NCI-H2081 treated with DMSO at 0.1 percent for 48 hours (cell line): ENCODE data around the gene OLFML2A.

Experiments used
- DNase-seq: peaks from one replicate; lab custom pipeline; 2025; lab: John Stamatoyannopoulos, UW

The OLFML2A gene

DNA sequence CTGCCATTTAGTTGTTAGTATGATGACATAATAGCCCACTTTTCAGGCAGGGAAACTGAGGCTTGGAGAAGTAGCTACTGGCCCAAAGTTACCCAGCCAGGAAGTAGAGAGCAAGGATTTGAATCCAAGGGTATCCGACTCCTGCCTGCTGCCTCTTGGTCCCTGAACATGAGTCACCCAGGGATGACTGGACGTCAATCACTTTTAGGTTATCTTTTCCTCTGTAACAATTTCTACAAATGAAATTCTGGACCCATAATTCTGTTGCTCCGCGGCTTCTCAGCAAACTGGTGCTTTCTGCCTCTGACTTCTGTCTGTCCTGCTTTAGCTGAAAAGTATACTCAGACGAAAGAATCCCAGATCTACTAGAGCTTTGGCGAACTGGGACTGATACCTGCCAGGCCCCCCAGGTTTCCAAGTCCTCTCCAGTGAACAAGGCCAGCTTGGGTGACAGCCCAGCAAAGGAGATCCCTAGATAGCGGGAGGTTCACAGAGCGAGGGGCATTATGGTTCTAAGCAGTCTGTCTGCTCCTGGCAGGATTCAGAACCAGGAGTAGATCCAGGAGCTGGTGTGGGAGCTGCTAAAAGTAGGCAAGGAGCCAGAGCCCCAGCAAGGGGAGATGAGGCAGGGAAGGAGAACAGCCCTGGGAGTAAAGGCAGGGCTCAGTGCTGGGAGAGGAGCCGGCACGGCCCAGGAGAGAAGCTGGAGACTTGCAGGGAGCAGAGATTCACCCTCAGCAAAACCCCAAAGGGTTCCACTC is 20.6 kb downstream of the OLFML2A start:
- no peak for DNase-seq

DNA sequence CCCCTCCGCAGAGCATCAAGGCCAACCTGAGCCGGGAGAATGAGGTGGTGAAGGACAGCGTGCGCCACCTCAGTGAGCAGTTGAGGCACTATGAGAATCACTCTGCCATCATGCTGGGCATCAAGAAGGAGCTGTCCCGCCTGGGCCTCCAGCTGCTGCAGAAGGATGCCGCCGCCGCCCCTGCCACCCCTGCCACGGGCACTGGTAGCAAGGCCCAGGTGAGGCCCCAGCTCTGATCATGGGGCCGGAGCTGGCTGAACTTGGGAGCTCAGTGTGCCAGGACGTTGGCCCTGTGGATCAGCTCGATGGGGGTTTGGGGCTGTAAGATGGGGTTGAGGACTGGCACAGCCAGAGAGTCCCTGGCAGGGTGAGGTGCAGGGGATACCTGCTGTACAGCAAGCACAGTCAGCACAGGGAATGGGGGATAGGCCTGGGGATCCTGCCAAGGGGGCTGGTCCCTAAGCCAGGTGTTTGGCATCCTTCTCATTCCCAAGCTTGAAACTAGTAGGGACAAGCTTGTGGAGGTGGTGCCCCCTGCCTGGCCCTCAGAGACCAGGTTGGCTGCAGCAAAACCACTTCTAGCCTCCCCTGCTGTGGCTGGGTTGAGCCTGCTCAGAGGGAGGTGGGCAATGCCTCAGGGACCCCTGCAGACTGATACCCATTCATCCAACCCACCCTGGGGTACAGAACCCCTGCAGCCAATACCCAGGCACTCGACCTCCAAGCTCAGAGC is 22.5 kb downstream of the OLFML2A start:
- DNase-seq = no peak

DNA sequence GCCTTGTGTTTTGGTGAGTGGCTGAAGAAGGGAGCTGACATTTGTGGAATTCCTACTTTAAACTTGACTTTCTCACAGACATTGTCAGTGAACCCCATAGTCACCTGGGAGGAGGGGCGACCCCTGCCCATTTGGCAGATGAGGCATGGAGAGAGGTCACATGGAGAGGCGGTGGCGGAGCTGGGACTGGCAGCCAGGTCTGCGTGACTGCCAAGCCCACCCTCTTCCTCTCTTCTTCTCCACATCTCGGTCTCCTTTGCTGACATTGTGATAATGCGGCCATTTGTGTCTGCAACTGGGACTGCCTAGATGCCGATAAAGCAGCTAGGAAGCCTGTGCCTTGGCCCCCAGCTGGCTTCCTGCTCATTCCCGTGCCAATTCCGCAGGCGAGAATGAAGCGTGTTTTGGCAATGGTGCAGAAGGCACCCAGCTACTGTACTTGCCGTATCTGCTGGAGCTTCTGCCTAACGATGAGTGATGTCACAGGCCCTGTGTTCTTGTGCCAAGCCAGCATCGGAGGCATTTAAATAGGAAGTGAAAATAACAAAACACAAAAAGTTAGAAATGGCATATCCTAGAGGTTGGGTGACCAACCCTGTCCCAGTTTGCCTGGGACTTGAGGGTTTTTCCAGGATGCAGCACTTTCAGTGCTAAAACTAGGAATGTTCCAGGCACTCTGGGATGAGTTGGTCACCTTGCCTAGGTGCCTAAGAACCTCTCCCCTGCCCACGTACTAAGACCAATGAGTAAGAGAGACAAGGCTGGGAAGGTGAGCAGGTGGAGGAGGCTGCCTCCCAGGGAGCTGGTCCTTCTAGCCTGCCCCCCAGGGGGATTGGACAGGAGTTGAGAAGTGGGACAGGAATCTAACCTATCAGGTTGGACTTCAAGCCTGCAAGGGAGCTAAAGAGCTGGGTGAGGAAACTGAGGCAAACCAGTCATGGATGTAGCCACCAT is 23.6 kb downstream of the OLFML2A start:
- DNase-seq = no peak

DNA sequence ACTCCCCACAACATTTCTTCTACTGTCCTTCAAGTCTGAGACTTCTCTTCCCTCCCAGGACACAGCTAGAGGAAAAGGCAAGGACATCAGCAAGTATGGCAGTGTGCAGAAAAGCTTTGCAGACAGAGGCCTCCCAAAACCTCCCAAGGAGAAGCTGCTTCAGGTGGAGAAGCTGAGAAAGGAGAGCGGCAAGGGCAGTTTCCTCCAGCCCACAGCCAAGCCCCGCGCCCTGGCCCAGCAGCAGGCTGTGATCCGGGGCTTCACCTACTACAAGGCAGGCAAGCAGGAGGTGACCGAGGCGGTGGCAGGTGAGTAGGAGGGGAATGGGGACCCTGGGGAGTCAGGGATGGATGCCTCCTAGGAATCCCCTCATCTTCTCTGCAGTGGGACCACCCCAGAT is 24.4 kb downstream of the OLFML2A start:
- no peak for DNase-seq

DNA sequence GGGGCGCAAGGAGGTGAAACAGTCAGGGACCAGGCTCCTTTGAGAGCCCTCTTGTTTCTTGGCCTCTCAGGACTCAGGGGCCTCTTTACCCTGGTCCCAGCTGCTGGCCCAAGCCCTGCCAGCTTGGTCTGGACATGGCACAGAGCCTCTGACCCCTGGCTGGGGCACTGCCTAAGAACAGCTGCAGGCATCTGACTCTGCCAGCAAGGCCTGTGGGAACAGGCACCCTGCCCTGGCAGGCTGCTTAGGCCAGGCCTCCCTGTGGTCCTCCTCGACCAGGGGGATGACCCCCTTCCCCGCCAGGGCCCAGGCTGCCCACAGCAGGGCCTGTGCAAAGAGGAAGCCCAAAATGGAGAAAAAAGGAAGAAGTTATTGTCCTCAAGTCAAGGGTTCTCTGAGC is 25.5 kb downstream of the OLFML2A start:
- DNase-seq = no peak

DNA sequence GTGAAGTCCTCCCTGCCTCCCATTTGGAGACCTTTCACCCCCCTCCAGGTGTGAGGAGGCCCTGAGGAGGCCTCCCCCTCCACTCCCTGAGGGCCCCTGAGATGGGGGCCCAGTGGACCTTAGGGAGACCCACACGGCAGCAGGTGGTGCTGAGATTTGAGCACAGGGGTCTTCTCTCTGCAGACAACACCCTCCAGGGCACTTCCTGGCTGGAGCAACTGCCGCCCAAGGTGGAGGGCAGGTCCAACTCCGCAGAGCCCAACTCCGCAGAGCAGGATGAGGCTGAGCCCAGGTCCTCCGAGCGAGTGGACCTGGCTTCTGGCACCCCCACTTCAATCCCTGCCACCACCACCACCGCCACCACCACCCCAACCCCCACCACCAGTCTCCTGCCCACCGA is 27.0 kb downstream of the OLFML2A start:
- no peak for DNase-seq

DNA sequence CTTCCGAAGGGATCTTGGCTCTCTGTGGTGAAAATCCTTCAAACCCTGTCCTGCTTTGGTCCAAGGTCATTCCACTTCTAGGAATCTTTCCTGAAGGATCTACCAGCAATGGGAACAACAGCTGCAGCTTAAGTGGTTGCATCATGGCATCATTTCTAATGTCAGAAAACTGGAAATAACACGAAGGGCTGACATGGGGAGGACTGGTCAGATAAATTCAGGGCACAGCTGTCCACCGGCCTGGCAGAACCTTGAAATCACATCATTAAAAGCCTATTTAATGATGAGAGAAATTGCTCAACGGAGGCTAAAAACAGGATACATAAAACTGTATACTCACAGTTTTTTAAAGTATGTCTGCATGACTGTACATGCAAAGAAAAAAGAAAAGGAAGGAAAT is 28.3 kb downstream of the OLFML2A start:
- no peak for DNase-seq

DNA sequence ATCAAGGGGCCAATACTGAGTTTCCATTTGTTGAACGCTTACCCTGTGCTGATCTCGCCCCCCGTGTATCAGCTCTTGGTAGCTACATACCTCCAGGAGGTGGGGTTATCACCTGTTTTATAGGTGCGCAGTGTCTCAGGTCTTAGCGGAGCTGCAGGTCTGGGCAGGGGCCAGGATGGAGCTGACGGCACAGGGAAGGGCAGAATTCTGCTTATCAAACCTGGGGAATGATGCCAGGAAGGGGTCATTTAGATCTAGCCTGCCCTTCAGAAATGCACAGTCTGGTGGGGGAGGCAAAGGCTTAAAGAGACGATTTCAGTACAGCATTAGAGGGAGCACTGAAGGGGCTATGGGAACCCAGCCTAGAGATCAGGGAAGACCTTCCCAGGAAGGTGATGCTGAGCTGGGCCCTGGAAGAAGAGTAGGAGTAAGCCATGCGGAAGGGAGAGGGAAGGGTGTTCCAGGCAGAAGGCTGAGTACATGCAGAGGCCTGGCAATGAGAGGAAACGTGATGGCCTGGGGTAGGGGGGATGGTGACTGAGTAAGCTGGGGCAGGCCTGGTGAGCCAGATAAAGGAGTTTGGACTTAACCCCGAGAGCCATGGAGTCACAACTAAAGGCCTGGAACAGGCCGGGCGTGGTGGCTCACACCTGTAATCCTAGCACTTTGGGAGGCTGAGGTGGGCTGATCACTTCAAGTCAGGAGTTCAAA is 31.5 kb downstream of the OLFML2A start:
- no peak for DNase-seq

DNA sequence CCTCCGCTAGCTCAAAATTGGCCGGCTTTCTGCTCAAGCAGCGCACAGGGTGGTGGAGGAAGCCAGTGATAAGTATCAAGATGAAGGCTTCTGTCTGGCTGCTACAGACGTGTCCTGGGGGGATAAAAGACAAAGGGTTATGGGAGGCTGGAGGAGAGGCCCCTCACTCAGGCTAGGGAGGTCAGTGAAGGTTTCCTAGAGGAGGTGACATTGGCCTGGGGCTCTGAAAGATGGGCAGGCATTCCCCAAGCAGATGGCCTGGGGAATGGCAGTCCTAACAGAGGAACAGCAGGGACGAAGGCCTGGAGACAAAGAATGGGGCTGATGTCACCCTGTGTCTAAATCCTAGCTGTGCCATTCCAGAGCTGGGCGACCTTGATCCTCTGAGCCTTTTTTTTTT is 32.3 kb downstream of the OLFML2A start:
- no peak for DNase-seq

DNA sequence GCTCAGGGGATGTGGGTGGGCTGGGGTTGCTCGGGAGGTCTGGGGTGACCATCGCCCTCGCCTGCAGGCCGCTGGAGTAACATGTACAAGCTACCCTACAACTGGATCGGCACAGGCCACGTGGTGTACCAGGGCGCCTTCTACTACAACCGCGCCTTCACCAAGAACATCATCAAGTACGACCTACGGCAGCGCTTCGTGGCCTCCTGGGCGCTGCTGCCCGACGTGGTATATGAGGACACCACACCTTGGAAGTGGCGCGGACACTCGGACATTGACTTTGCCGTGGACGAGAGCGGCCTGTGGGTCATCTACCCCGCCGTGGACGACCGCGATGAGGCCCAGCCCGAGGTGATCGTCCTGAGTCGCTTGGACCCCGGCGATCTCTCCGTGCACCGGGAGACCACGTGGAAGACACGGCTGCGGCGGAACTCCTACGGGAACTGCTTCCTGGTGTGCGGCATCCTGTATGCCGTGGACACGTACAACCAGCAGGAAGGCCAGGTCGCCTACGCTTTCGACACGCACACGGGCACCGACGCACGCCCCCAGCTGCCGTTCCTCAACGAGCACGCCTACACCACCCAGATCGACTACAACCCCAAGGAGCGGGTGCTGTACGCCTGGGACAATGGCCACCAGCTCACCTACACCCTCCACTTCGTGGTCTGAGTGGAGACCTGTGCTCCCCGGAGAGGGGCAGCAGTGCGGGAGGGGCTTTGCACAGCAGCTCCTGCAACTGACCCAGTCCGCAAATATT is 33.0 kb downstream of the OLFML2A start:
- no peak for DNase-seq

DNA sequence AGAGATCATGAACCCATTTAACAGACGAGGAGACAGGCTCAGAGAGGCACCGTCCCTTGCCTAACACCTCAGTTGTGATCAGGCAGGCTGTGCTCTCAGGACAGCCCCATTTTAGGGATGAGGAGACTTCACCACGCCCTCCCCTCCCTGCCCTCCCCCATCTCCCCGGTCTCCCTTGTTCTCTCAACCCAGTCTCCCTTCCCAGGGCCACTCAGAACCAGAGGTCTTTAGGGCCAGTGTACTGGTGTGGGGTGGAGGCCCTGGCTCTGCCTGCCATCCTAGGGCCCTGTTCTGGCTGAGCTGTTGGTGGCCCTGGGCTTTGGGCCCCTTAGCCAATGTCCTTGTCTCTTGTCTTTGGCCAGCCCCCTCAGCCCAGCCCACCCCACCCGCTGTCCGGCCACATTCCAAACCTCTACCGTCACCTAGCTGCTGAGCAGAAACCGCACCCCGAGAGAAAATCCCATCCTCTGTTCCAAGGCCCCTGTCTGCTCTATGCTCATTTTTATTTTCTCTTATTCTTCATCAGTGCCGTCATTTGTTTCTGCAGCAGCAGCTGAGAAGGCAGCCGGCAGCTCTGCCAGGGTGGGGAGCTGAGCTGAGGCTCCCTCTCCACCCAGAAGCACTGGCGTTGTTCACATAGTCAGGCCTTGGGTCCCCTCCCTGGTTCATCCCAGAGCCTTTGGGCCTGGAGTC is 33.9 kb downstream of the OLFML2A start:
- no peak for DNase-seq

DNA sequence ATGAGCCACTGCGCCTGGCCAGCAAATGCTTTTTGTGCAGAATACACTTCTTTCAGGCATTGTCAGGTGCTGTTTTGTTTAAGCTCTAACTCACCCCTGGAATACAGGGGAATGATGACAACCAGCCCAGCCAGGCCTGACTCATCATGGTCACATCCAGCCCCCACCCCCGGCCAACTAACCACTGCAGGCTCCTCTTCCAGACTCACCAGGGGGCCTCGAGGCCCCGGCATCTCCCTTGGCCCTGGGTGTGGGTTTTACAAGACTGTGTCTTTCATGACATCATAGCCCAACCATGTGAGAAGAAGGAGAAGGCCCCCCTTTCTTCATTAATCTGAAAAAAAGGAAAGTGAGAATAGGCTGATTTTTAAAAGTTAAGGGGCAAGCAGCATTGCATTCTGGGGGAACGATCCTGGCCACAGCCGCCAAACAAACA is 35.5 kb downstream of the OLFML2A start:
- DNase-seq = no peak

DNA sequence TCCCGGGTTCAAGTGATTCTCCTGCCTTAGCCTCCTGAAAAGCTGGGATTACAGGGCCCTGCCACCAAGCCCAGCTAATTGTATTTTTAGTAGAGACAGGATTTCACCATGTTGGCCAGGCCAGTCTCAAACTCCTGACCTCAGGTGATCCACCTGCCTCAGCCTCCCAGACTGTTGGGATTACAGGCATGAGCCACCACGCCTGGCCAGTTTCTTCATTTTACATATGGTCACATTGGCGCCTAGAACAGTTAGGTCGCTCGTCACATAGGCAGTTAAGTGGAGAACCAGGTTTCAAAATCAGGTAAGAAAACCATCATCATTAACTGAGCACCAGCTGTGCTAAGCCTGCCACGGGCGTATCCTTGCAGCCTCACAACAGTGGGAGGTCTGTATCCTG is 36.1 kb downstream of the OLFML2A start:
- DNase-seq = no peak

DNA sequence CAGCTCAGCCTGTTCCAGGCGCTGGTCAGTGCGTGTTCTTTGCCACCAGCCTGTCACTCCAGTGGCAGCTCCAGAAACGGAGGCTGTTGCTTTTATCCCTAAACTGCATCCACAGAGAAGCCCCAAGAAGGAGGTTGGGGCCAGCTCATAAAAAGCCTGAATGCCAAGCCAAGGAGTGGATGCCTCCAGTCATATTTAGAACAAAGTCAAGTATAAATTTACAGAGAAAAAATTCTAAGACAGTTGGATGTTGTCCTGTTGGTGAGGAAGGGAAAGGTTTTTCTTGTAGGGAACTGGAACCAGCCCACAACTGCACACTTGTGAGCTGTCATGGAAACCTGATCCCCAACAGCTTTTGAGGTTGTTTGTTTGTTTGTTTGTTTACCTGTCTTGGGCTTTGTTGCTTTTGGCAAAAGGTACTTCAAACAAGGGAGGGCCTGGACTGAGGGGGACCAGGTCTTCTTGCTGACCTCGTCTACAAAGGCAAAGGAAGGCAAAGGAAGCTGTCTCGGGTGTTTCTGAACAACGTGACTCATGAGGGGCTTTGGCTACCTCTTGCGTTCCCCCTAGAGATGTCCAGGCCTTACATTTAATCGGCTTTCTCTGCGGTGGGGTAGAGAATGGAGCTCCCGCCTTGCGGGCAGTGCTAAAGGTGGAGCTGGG is 36.7 kb downstream of the OLFML2A start:
- DNase-seq = no peak

DNA sequence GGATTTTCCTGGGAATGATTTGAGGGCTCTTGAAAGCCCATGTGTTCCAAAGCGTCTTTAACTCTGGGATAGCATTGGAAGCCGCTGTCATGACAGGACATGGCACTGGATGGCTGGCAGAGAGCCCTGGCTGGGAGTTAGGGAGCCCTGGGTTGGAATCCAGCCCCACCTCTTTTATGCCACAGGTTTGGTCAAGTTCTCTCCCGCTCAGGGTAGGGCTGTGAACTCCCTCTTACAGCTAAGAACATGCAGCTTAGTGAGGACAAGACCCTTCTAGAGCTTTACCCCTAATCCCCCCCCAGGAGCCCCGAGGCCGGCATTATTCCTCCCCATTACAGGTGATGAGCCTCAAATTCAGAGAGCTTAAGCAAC is 37.2 kb downstream of the OLFML2A start:
- no peak for DNase-seq

DNA sequence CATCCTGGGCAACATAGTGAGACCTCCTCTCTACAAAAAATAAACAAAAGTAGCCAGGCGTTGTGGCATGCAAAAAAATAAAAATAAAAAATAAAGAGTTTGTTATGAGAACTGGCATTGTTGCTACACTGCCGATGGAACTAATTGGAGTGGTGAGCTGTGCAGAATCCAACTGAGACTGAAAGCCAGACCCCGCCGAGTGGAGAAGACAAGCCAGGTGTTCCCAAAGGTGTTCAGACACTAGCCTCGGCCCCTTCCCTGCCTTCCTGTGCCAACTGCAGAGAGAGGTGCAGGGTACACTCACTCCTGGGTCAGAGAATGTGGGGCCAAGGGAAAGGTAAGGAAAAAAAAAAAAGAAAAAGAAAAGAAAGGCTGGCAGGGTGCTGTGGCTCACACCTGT is 38.7 kb downstream of the OLFML2A start:
- DNase-seq = no peak

DNA sequence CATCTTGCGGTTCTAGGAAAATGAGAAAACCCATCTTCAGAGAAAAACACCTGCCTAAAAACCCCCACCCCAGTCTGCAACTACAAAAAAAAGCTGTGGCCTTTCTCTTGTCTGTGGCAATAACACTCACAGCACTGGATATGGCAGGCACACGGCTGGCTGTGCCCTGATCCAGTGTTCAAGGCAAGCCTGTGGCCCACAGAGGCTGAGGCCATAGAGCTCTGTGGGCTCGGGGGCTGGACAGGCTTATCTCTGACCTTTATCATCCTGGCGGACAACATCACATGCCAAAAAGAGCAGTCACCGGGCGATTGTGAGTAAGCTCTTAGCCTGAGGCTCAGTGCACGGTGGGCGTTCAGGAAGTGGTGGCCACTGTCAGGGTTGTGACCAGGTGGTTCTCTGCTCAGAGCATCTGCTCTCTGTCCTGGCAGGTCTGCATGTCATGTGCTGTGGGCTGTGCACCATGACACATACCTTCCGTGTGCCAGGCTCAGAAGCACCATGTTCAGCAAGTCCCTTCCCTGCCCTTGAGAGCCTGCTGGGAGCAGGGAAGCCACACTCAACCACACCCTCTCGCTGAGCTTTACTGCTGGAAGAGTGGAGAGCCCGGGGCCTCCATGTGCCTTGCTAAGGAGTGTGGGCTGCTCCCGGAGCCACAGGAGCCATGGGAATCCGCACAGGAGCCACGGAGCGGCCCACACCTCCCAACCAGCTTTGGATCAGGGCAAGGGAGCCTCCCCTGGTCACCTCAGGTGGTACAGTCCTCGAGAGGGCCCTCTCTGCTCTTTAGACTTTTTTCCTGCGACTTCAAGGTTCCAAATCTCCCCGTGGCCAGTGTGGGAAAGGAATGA is 41.7 kb downstream of the OLFML2A start:
- no peak for DNase-seq

DNA sequence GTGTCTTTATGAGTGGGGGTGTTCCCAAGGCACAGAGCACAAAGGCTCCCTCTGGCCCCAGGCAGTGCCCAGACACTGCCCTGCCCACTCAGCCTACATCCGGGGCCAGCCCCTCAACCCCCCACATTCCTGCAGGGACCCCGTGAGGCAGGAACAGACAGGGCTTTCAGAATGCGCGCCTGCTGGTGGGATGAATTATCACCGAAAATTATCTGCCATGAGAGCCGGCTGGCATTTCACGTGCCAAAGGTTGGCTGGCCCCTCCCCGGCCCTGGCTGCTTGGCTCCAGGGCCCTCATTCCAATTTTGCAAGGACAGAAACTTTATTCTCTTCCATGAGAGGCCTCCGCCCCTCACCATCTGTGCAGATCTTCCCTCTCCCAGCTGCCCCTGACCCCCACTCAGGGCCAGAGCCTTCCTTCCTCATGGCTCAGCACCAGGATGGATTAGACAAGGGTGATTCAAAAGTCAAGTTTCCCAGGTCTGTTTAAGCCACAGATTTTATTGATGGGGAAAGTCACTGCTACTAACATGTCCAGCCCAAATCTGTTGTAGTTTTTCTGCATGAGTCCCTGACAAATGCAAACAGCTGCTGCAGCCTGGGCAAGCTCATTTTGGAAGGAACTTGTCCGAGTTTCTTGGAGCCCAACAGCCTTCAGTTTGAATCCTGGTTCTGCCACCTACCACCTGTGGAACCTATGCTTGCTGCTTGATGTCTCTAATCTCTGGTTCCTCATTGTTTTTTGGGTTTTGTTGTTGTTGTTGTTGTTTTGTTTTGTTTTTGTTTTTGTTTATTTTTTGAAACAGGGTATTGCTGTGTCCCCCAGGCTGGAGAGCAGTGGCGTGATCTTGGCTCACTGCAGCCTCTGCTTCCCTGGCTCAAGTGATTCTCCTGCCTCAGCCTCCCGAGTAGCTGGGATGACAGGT is 44.0 kb downstream of the OLFML2A start:
- DNase-seq = no peak
